Measurements from ENCODE around the gene ABCC5. TPM values are rescaled to one million over a fixed set of nuclear protein-coding genes. Genes with fewer than 3 reads are reported as not detected.

The ABCC5 gene
- total and polyA plus RNA-seq, 2 of the 8 experiments (the other 6 are each of a cell fraction or from before 2014, with no cell fraction given) = 25.3 to 40.8 TPM

DNA sequence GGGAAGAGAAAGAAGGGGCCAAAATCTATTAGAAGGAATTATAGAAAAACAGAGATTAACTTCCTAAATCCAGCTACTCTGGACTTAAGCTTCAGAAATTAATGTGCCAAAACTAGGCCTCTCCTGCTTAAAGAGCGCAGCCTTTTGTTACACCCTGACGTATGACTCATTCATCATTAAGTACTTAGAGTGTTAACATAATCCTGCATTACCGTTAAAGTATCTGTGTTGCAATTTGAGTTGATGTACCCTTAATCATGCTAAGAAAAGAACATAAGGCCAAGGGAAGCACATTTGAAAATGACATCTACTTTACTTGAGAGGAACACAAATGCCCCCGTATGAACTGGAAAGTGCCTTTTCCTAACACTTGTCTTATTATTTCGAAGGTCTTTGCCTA, 21.7 kb upstream of the ABCC5 start:
- CTCF ChIA-PET (ENCODE audit: partially characterized antibody) = interaction anchor here (0.6 to 1.7 kb wide), 16 partner anchors 9 to 245 kb away, joined by 3 to 8 read pairs (median 4); partner anchors contain the start of gene ABCC5
- TF ChIP-seq ATF3 (IDR thresholded peaks at IDR 0.05; ENCODE audit: insufficient read depth, low read depth, low read length) (no peak), SUZ12 (IDR thresholded peaks at IDR 0.05; ENCODE audit: low read length) (no peak), SAP30 (IDR thresholded peaks at IDR 0.05; ENCODE audit: insufficient read depth, insufficient replicate concordance, low read length) (no peak)
- Histone ChIP-seq H4K8ac (ENCODE audit: extremely low read depth, insufficient read depth, low read length) (no peak overlapping the region), H2BK5ac (ENCODE audit: low read depth, low read length) (no peak overlapping the region), H3K79me1 (ENCODE audit: low read depth, low read length) (no peaks in the 10 kb centered on the region), H3K27me3 (replicated peaks in 1 of 4; ENCODE audit: control insufficient read depth in 3 of 4, extremely low read depth in 1 of 4, insufficient read depth in 3 of 4, low read length in 3 of 4) (no peaks in the 10 kb centered on the region), H3K4ac (replicated peaks; ENCODE audit: insufficient read length, low read depth, low read length) (no peak overlapping the region), H4K20me1 (replicated peaks in 1 of 2; ENCODE audit: control insufficient read depth in 1 of 2, insufficient read depth in 2 of 2, low read length in 2 of 2) (no peaks in the 10 kb centered on the region), H3K56ac (replicated peaks; ENCODE audit: insufficient read length, low read depth, low read length) (no peak overlapping the region), H2BK12ac (ENCODE audit: low read depth, low read length) (no peak overlapping the region), H2AFZ (ENCODE audit: low read length) (no peak overlapping the region), H3K79me2 (ENCODE audit: control insufficient read depth in 1 of 2, insufficient read depth in 2 of 2, low read length in 2 of 2) (no peaks in the 10 kb centered on the region), H3K4me1 (replicated peaks in 1 of 4; ENCODE audit: control insufficient read depth in 3 of 4, insufficient read depth in 4 of 4, low read length in 3 of 4) (no peaks in the 10 kb centered on the region), H2BK15ac (ENCODE audit: low read length) (no peak overlapping the region), H2BK20ac (ENCODE audit: low read length) (no peak overlapping the region), H3K27ac (ENCODE audit: low read depth, low read length) (no peak overlapping the region), H3K9ac (replicated peaks in 1 of 4; ENCODE audit: extremely low read depth in 1 of 4, low read depth in 3 of 4, low read length in 3 of 4) (no peak overlapping the region; a peak in 1 of 7 replicates), H3K23me2 (ENCODE audit: low read depth, low read length) (no peaks in the 10 kb centered on the region), H3K9me3 (ENCODE audit: insufficient read depth in 2 of 2, low read depth in 1 of 2, low read length in 1 of 2) (no peaks in the 10 kb centered on the region), H3K4me2 (ENCODE audit: insufficient read depth in 1 of 2, low read depth in 2 of 2, low read length in 2 of 2) (no peak overlapping the region), H4K5ac (ENCODE audit: insufficient read length, low read depth, low read length) (no peak overlapping the region), H3K23ac (ENCODE audit: insufficient read length) (no peak overlapping the region), H3K4me3 (ENCODE audit: extremely low read depth in 1 of 4, insufficient read depth in 2 of 4, low read depth in 3 of 4, low read length in 4 of 4) (no peak overlapping the region), H3K36me3 (ENCODE audit: control insufficient read depth in 2 of 4, insufficient read depth in 4 of 4, low read length in 3 of 4) (no peaks in the 10 kb centered on the region), H3K18ac (ENCODE audit: extremely low read depth, low read length) (no peak overlapping the region), H2AK5ac (ENCODE audit: low read depth, low read length) (no peak overlapping the region), H4K91ac (replicated peaks; ENCODE audit: insufficient read length, low read length) (no peak overlapping the region), H3K14ac (ENCODE audit: insufficient read length) (no peak overlapping the region), H2BK120ac (replicated peaks; ENCODE audit: low read depth, low read length) (no peak overlapping the region)
- DNase-seq (ENCODE audit: low read depth in 1 of 2, low spot score in 2 of 2) = no peak
- POLR2A ChIA-PET (ENCODE audit: partially characterized antibody) = no interaction called here
- no peak for FAIRE-seq
- 83% methylated on average over 5 of the region's 5 CpGs; no CpG with 5 or more reads in 1 of the 2 experiments for WGBS, 2 experiments (ENCODE audit: extremely low coverage in 1 of 2, insufficient coverage in 1 of 2, insufficient read length in 1 of 2, insufficient replicate concordance in 2 of 2, low coverage in 1 of 2, low lambda C conversion rate in 2 of 2, missing lambda C conversion rate in 1 of 2)

Data from H1 (cell line).